ENCODE measurements around the gene CHRNA10. TPM values are rescaled to one million over a fixed set of nuclear protein-coding genes. Genes with fewer than 3 reads are reported as not detected.

Gene CHRNA10
- polyA plus RNA-seq, 1 donor from 2014 or later: 4.9 TPM

DNA sequence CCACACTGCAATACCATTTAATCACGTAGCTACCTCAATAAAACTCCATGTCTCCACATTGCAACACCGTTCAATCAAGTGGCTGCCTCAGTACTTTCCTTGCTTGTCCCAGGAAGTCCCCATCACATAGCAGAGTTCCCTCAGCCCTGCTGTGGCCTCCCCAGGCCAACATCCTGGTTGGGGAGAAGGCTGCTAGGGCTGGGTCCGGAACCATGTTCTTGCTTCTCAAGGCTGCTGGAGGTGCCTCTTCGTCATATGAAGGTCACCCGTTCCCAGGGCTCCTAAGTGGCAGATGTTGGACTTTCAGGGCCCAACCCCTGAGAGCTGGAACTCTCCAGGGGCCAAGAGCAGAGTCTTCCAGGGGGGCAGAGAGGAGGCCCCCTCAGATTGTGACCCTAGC, 32.7 kb downstream of the CHRNA10 start:
- no peak overlapping the region for H3K27ac ChIP-seq (ENCODE audit: low read length)
- no peak overlapping the region for H2AFZ ChIP-seq (ENCODE audit: low read depth, low read length)
- no peaks in the 10 kb centered on the region for H3K36me3 ChIP-seq (ENCODE audit: insufficient read depth, low read length)
- H3K4me2 ChIP-seq (ENCODE audit: low read length): no peak overlapping the region
- no peaks in the 10 kb centered on the region for H3F3A ChIP-seq (ENCODE audit: insufficient read depth, low read length, poor library complexity, severe bottlenecking)
- no peaks in the 10 kb centered on the region for H3K79me2 ChIP-seq (replicated peaks; ENCODE audit: insufficient read depth, low read length)
- peaks cover 18% of the 10 kb centered on the region for H3K27me3 ChIP-seq (ENCODE audit: insufficient read depth, low read depth, low read length)
- no peaks in the 10 kb centered on the region for H4K20me1 ChIP-seq (ENCODE audit: insufficient read depth)
- H3K4me3 ChIP-seq (ENCODE audit: low read length): no peak overlapping the region
- H3K9ac ChIP-seq (ENCODE audit: low read length): no peak overlapping the region
- H3K9me3 ChIP-seq (ENCODE audit: low read length): no peaks in the 10 kb centered on the region
- no peak for TF ChIP-seq EP300 (conservative IDR thresholded peaks at IDR 0.05; ENCODE audit: poor library complexity, severe bottlenecking)
- no peak for TF ChIP-seq TAF1 (IDR thresholded peaks at IDR 0.05; ENCODE audit: low read depth)
- TF ChIP-seq RAD21 (conservative IDR thresholded peaks at IDR 0.05): no peak
- TF ChIP-seq EZH2 (IDR thresholded peaks at IDR 0.05; ENCODE audit: borderline replicate concordance, insufficient read depth, low read length, poor library complexity, severe bottlenecking): no peak
- TF ChIP-seq SMC3 (conservative IDR thresholded peaks at IDR 0.05; ENCODE audit: poor library complexity): no peak
- TF ChIP-seq MXI1 (conservative IDR thresholded peaks at IDR 0.05; ENCODE audit: poor library complexity, severe bottlenecking): no peak
- no peak for TF ChIP-seq POLR2AphosphoS5 (IDR thresholded peaks at IDR 0.05)
- TF ChIP-seq, protein P1, sequence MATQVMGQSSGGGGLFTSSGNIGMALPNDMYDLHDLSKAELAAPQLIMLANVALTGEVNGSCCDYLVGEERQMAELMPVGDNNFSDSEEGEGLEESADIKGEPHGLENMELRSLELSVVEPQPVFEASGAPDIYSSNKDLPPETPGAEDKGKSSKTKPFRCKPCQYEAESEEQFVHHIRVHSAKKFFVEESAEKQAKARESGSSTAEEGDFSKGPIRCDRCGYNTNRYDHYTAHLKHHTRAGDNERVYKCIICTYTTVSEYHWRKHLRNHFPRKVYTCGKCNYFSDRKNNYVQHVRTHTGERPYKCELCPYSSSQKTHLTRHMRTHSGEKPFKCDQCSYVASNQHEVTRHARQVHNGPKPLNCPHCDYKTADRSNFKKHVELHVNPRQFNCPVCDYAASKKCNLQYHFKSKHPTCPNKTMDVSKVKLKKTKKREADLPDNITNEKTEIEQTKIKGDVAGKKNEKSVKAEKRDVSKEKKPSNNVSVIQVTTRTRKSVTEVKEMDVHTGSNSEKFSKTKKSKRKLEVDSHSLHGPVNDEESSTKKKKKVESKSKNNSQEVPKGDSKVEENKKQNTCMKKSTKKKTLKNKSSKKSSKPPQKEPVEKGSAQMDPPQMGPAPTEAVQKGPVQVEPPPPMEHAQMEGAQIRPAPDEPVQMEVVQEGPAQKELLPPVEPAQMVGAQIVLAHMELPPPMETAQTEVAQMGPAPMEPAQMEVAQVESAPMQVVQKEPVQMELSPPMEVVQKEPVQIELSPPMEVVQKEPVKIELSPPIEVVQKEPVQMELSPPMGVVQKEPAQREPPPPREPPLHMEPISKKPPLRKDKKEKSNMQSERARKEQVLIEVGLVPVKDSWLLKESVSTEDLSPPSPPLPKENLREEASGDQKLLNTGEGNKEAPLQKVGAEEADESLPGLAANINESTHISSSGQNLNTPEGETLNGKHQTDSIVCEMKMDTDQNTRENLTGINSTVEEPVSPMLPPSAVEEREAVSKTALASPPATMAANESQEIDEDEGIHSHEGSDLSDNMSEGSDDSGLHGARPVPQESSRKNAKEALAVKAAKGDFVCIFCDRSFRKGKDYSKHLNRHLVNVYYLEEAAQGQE (IDR thresholded peaks at IDR 0.05; ENCODE audit: borderline replicate concordance): no peak
- TF ChIP-seq, protein P2, sequence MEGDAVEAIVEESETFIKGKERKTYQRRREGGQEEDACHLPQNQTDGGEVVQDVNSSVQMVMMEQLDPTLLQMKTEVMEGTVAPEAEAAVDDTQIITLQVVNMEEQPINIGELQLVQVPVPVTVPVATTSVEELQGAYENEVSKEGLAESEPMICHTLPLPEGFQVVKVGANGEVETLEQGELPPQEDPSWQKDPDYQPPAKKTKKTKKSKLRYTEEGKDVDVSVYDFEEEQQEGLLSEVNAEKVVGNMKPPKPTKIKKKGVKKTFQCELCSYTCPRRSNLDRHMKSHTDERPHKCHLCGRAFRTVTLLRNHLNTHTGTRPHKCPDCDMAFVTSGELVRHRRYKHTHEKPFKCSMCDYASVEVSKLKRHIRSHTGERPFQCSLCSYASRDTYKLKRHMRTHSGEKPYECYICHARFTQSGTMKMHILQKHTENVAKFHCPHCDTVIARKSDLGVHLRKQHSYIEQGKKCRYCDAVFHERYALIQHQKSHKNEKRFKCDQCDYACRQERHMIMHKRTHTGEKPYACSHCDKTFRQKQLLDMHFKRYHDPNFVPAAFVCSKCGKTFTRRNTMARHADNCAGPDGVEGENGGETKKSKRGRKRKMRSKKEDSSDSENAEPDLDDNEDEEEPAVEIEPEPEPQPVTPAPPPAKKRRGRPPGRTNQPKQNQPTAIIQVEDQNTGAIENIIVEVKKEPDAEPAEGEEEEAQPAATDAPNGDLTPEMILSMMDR (IDR thresholded peaks at IDR 0.05; ENCODE audit: poor library complexity, severe bottlenecking): no peak
- no peaks in the 10 kb centered on the region for H3K9me2 ChIP-seq (ENCODE audit: insufficient read depth, low read length)

DNA sequence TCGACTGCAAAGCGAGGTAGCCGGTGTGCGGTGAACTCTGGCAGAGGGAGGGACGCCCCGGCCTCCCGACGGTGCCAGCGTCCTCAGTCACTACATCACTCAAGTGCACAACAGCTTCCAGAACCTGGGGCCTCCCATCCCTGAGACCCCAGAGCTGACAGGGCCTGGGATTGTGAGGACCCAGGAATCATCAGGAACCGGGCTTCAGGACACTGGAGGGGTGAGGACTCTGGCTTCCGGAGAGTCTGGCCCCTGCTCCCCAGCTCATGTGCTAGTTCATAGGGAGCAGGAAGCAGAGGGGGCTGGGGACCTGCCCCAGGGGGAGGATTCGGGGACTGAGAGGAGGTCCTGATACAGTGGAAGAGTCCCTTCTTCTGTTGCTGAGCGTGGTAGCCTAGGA, 34.0 kb downstream of the CHRNA10 start:
- Histone ChIP-seq H3K9me2 (ENCODE audit: insufficient read depth, low read length) (no peaks in the 10 kb centered on the region), H2AFZ (ENCODE audit: low read depth, low read length) (no peak overlapping the region), H3K27ac (ENCODE audit: low read length) (no peak overlapping the region), H3K36me3 (ENCODE audit: insufficient read depth, low read length) (no peaks in the 10 kb centered on the region), H4K20me1 (ENCODE audit: insufficient read depth) (no peaks in the 10 kb centered on the region), H3K9ac (ENCODE audit: low read length) (no peak overlapping the region), H3K4me3 (ENCODE audit: low read length) (no peak overlapping the region), H3K4me2 (ENCODE audit: low read length) (no peak overlapping the region), H3K27me3 (ENCODE audit: insufficient read depth, low read depth, low read length) (peaks cover 10% of the 10 kb centered on the region), H3K9me3 (ENCODE audit: low read length) (no peaks in the 10 kb centered on the region), H3F3A (ENCODE audit: insufficient read depth, low read length, poor library complexity, severe bottlenecking) (no peaks in the 10 kb centered on the region), H3K79me2 (replicated peaks; ENCODE audit: insufficient read depth, low read length) (no peaks in the 10 kb centered on the region)
- TF ChIP-seq EP300 (conservative IDR thresholded peaks at IDR 0.05; ENCODE audit: poor library complexity, severe bottlenecking): no peak
- no peak for TF ChIP-seq EZH2 (IDR thresholded peaks at IDR 0.05; ENCODE audit: borderline replicate concordance, insufficient read depth, low read length, poor library complexity, severe bottlenecking)
- TF ChIP-seq RAD21 (conservative IDR thresholded peaks at IDR 0.05): no peak
- TF ChIP-seq, protein P2 (IDR thresholded peaks at IDR 0.05; ENCODE audit: poor library complexity, severe bottlenecking): no peak
- no peak for TF ChIP-seq MXI1 (conservative IDR thresholded peaks at IDR 0.05; ENCODE audit: poor library complexity, severe bottlenecking)
- TF ChIP-seq SMC3 (conservative IDR thresholded peaks at IDR 0.05; ENCODE audit: poor library complexity): no peak
- no peak for TF ChIP-seq TAF1 (IDR thresholded peaks at IDR 0.05; ENCODE audit: low read depth)
- TF ChIP-seq, protein P1 (IDR thresholded peaks at IDR 0.05; ENCODE audit: borderline replicate concordance): no peak
- no peak for TF ChIP-seq POLR2AphosphoS5 (IDR thresholded peaks at IDR 0.05)
